ENCODE measurements around the gene KLK7.

KLK7 gene

DNA sequence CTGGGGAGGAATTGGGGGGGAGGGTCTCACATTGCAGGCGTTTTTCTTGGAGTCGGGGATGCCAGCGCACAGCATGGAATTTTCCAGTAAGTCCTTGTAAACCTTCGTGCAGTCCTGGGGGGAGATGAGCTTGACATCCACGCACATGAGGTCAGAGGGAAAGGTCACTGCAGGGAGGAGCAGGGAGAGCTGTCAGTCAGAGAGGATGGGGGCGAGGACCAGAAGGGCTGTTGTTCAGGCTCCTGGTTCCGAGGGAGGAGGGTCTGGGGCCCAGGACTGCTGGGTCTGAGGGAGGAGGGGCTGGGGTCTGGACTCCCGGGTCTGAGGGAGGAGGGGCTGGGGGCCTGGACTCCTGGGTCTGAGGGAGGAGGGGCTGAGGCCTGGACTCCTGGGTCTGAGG lies 4.0 kb downstream of the KLK7 start:
- TF ChIP-seq FOXP2 (optimal IDR thresholded peaks at IDR 0.05; ENCODE audit: borderline replicate concordance, extremely low read depth, extremely low read length, insufficient read depth) (no peak), SIN3A (IDR thresholded peaks at IDR 0.05; ENCODE audit: borderline replicate concordance, insufficient read depth, low read length) (no peak), REST (IDR thresholded peaks at IDR 0.05; ENCODE audit: insufficient read depth in 1 of 2, low read depth in 2 of 2, low read length in 2 of 2) (no peak), TAF1 (IDR thresholded peaks at IDR 0.05; ENCODE audit: borderline replicate concordance, insufficient read depth, low read length) (no peak), POLR2AphosphoS5 (IDR thresholded peaks at IDR 0.05; ENCODE audit: low read depth, low read length) (no peak)

- TF ChIP-seq FOXP2 (optimal IDR thresholded peaks at IDR 0.05; ENCODE audit: borderline replicate concordance, extremely low read depth, extremely low read length, insufficient read depth): no peak
- TF ChIP-seq SIN3A (IDR thresholded peaks at IDR 0.05; ENCODE audit: borderline replicate concordance, insufficient read depth, low read length): no peak
- no peak for TF ChIP-seq REST (IDR thresholded peaks at IDR 0.05; ENCODE audit: insufficient read depth in 1 of 2, low read depth in 2 of 2, low read length in 2 of 2)
- no peak for TF ChIP-seq POLR2AphosphoS5 (IDR thresholded peaks at IDR 0.05; ENCODE audit: low read depth, low read length)
- TF ChIP-seq TAF1 (IDR thresholded peaks at IDR 0.05; ENCODE audit: borderline replicate concordance, insufficient read depth, low read length): no peak
Measured at GRCh38 chr19:50978772-50979390, 4.8 kb downstream of the KLK7 start.

DNA sequence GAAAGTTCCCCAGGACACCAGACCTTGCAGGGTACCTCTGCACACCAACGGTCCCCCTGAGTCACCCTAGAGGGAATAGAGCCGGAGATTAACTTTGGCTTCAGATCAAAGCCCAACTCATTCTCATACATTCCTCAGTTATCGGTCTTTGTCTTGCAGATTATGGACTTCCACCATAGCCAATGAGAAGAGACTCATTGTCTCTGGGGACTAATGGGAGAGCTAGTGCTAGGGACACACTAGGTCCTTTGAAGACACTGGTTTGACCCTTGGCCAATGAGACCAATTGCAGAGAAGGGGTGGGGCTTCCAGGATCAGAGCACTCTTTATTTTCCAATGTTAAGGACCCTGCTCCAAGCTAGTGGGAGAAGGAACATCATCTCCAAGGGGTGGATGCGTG lies 6.1 kb downstream of the KLK7 start:
- no peak for TF ChIP-seq POLR2AphosphoS5 (IDR thresholded peaks at IDR 0.05; ENCODE audit: low read depth, low read length)
- no peak for TF ChIP-seq TAF1 (IDR thresholded peaks at IDR 0.05; ENCODE audit: borderline replicate concordance, insufficient read depth, low read length)
- no peak for TF ChIP-seq FOXP2 (optimal IDR thresholded peaks at IDR 0.05; ENCODE audit: borderline replicate concordance, extremely low read depth, extremely low read length, insufficient read depth)
- TF ChIP-seq REST (IDR thresholded peaks at IDR 0.05; ENCODE audit: insufficient read depth in 1 of 2, low read depth in 2 of 2, low read length in 2 of 2): no peak
- no peak for TF ChIP-seq SIN3A (IDR thresholded peaks at IDR 0.05; ENCODE audit: borderline replicate concordance, insufficient read depth, low read length)

GRCh38 chr19:50975766-50976165 lies 8.0 kb downstream of the KLK7 start:
- TF ChIP-seq POLR2AphosphoS5 (IDR thresholded peaks at IDR 0.05; ENCODE audit: low read depth, low read length) (no peak), FOXP2 (optimal IDR thresholded peaks at IDR 0.05; ENCODE audit: borderline replicate concordance, extremely low read depth, extremely low read length, insufficient read depth) (no peak), SIN3A (IDR thresholded peaks at IDR 0.05; ENCODE audit: borderline replicate concordance, insufficient read depth, low read length) (no peak), TAF1 (IDR thresholded peaks at IDR 0.05; ENCODE audit: borderline replicate concordance, insufficient read depth, low read length) (no peak), REST (IDR thresholded peaks at IDR 0.05; ENCODE audit: insufficient read depth in 1 of 2, low read depth in 2 of 2, low read length in 2 of 2) (no peak)
